ENCODE measurements around the gene ASRGL1. TPM values are rescaled to one million over a fixed set of nuclear protein-coding genes. Genes with fewer than 3 reads are reported as not detected.

The ASRGL1 gene
- polyA plus RNA-seq, 1 of the 3 experiments (the other 2 are of a cell fraction), result 4.3 TPM

DNA sequence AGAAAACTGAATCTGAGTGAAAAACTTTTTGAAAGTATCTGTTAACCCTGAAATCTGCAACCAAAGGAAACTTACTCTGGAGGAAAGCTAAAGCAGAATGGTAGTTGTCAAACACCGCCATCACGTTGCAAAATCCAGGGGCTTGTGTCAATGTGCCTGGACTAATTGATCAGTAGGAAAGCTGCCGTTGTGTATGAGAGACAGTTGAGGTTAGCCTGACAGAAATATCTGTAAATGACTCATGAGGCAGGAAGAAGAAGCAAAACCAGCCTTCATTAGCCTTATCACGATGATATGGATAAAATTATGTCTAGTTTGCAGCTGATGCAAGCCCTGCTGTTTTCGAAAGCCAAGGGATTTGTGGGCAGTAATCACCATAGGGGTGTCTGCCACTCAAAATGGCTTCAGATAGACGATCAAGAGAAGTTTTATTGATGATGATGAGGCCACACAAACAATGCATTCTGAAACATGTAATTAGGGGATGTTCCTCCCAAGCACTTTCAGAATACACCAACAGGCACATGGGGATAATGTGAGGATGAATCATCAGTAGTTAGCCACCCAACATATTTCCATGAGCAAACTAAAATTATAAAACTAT lies 90.5 kb downstream of the ASRGL1 start:
- peaks cover 52% of the 10 kb centered on the region for H3F3A ChIP-seq (replicated peaks; ENCODE audit: insufficient read depth)
- ChIA-PET POLR2A (interaction anchor here (1.0 to 2.2 kb wide), 2 partner anchors 16 to 27 kb away, joined by 3 to 7 read pairs; no protein-coding TSS in a partner anchor), CTCF (interaction anchor here (0.7 to 9.6 kb wide), 7 partner anchors 17 to 401 kb away, joined by 3 to 183 read pairs (median 4); no protein-coding TSS in a partner anchor)
- peaks cover 18 to 39% of the 10 kb centered on the region in 2 experiments for H3K4me1 ChIP-seq (ENCODE audit: control insufficient read depth in 1 of 2, insufficient read depth in 2 of 2, low read depth in 1 of 2, low read length in 1 of 2)
- H3K9ac ChIP-seq, result peak overlapping the region; percentile 38; the same call in 1 of the 2 replicates
- H3K27me3 ChIP-seq (ENCODE audit: insufficient read depth), result no peaks in the 10 kb centered on the region
- peak; percentile 47 for DNase-seq
- no peak overlapping the region for H3K4me3 ChIP-seq (ENCODE audit: low read depth in 2 of 2, low read length in 1 of 2)
- no peaks in the 10 kb centered on the region for H3K79me2 ChIP-seq (ENCODE audit: insufficient read depth)
- H3K36me3 ChIP-seq (replicated peaks in 1 of 2; ENCODE audit: control insufficient read depth in 1 of 2, insufficient read depth in 2 of 2, low read length in 1 of 2), result no peaks in the 10 kb centered on the region
- no peak for TF ChIP-seq SIN3A (IDR thresholded peaks at IDR 0.05; ENCODE audit: borderline replicate concordance, low read depth, low read length)
- no peak for TF ChIP-seq FOXM1 (IDR thresholded peaks at IDR 0.05; ENCODE audit: low read depth)
- no peak for TF ChIP-seq TAF1 (IDR thresholded peaks at IDR 0.05; ENCODE audit: borderline replicate concordance, low read depth, low read length)
- TF ChIP-seq, protein P1, sequence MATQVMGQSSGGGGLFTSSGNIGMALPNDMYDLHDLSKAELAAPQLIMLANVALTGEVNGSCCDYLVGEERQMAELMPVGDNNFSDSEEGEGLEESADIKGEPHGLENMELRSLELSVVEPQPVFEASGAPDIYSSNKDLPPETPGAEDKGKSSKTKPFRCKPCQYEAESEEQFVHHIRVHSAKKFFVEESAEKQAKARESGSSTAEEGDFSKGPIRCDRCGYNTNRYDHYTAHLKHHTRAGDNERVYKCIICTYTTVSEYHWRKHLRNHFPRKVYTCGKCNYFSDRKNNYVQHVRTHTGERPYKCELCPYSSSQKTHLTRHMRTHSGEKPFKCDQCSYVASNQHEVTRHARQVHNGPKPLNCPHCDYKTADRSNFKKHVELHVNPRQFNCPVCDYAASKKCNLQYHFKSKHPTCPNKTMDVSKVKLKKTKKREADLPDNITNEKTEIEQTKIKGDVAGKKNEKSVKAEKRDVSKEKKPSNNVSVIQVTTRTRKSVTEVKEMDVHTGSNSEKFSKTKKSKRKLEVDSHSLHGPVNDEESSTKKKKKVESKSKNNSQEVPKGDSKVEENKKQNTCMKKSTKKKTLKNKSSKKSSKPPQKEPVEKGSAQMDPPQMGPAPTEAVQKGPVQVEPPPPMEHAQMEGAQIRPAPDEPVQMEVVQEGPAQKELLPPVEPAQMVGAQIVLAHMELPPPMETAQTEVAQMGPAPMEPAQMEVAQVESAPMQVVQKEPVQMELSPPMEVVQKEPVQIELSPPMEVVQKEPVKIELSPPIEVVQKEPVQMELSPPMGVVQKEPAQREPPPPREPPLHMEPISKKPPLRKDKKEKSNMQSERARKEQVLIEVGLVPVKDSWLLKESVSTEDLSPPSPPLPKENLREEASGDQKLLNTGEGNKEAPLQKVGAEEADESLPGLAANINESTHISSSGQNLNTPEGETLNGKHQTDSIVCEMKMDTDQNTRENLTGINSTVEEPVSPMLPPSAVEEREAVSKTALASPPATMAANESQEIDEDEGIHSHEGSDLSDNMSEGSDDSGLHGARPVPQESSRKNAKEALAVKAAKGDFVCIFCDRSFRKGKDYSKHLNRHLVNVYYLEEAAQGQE (IDR thresholded peaks at IDR 0.05; ENCODE audit: low read depth, low read length), result no peak
- TF ChIP-seq TCF12 (IDR thresholded peaks at IDR 0.05), result peak; percentile 70
- peak; percentile 61; the same call in 1 of the 2 replicates for TF ChIP-seq RCOR1 (IDR thresholded peaks at IDR 0.05; ENCODE audit: low read length)
- TF ChIP-seq, protein P2, sequence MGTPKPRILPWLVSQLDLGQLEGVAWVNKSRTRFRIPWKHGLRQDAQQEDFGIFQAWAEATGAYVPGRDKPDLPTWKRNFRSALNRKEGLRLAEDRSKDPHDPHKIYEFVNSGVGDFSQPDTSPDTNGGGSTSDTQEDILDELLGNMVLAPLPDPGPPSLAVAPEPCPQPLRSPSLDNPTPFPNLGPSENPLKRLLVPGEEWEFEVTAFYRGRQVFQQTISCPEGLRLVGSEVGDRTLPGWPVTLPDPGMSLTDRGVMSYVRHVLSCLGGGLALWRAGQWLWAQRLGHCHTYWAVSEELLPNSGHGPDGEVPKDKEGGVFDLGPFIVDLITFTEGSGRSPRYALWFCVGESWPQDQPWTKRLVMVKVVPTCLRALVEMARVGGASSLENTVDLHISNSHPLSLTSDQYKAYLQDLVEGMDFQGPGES (IDR thresholded peaks at IDR 0.05; ENCODE audit: low read depth, low read length), result no peak
- no peak for TF ChIP-seq NRF1 (IDR thresholded peaks at IDR 0.05; ENCODE audit: low read depth, low read length)
- TF ChIP-seq POLR2AphosphoS5 (IDR thresholded peaks at IDR 0.05; ENCODE audit: low read depth, low read length), result no peak; the same call in 1 of the 2 replicates
- TF ChIP-seq, protein P3, sequence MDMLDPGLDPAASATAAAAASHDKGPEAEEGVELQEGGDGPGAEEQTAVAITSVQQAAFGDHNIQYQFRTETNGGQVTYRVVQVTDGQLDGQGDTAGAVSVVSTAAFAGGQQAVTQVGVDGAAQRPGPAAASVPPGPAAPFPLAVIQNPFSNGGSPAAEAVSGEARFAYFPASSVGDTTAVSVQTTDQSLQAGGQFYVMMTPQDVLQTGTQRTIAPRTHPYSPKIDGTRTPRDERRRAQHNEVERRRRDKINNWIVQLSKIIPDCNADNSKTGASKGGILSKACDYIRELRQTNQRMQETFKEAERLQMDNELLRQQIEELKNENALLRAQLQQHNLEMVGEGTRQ (IDR thresholded peaks at IDR 0.05; ENCODE audit: borderline replicate concordance, low read depth, low read length), result no peak
- peak; percentile 18; the same call in 1 of the 2 replicates for TF ChIP-seq RAD21 (IDR thresholded peaks at IDR 0.05; ENCODE audit: low read length)
- TF ChIP-seq FOSL2 (IDR thresholded peaks at IDR 0.05; ENCODE audit: borderline replicate concordance, low read depth), result peak; percentile 55; the same call in 1 of the 2 replicates
- TF ChIP-seq, protein P4, sequence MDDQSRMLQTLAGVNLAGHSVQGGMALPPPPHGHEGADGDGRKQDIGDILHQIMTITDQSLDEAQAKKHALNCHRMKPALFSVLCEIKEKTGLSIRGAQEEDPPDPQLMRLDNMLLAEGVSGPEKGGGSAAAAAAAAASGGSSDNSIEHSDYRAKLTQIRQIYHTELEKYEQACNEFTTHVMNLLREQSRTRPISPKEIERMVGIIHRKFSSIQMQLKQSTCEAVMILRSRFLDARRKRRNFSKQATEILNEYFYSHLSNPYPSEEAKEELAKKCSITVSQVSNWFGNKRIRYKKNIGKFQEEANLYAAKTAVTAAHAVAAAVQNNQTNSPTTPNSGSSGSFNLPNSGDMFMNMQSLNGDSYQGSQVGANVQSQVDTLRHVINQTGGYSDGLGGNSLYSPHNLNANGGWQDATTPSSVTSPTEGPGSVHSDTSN (IDR thresholded peaks at IDR 0.05), result peak; percentile 72
- TF ChIP-seq CHD2 (IDR thresholded peaks at IDR 0.05; ENCODE audit: low read length, partially characterized antibody), result peak; percentile 67
- TF ChIP-seq GATA2 (CRISPR knock-in tag; IDR thresholded peaks at IDR 0.05), result peak; percentile 82
- TF ChIP-seq, protein P5, sequence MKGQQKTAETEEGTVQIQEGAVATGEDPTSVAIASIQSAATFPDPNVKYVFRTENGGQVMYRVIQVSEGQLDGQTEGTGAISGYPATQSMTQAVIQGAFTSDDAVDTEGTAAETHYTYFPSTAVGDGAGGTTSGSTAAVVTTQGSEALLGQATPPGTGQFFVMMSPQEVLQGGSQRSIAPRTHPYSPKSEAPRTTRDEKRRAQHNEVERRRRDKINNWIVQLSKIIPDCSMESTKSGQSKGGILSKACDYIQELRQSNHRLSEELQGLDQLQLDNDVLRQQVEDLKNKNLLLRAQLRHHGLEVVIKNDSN (IDR thresholded peaks at IDR 0.05; ENCODE audit: borderline replicate concordance, low read depth), result no peak
- TF ChIP-seq MXI1 (IDR thresholded peaks at IDR 0.05; ENCODE audit: low read depth, low read length), result no peak
- peak; percentile 58; the same call in 1 of the 2 replicates for TF ChIP-seq FOXJ3 (CRISPR knock-in tag; IDR thresholded peaks at IDR 0.05)
- TF ChIP-seq, protein P6, sequence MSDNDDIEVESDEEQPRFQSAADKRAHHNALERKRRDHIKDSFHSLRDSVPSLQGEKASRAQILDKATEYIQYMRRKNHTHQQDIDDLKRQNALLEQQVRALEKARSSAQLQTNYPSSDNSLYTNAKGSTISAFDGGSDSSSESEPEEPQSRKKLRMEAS (IDR thresholded peaks at IDR 0.05; ENCODE audit: low read depth), result peak; percentile 14
- TF ChIP-seq, protein P7, sequence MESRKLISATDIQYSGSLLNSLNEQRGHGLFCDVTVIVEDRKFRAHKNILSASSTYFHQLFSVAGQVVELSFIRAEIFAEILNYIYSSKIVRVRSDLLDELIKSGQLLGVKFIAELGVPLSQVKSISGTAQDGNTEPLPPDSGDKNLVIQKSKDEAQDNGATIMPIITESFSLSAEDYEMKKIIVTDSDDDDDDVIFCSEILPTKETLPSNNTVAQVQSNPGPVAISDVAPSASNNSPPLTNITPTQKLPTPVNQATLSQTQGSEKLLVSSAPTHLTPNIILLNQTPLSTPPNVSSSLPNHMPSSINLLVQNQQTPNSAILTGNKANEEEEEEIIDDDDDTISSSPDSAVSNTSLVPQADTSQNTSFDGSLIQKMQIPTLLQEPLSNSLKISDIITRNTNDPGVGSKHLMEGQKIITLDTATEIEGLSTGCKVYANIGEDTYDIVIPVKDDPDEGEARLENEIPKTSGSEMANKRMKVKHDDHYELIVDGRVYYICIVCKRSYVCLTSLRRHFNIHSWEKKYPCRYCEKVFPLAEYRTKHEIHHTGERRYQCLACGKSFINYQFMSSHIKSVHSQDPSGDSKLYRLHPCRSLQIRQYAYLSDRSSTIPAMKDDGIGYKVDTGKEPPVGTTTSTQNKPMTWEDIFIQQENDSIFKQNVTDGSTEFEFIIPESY (IDR thresholded peaks at IDR 0.05; ENCODE audit: borderline replicate concordance, low read depth), result no peak
- TF ChIP-seq EP300 (IDR thresholded peaks at IDR 0.05; ENCODE audit: borderline replicate concordance in 1 of 2, low read depth in 1 of 2, low read length in 1 of 2), result peak in 1 of 2 experiments; percentile 79; a peak in 2 of 4 replicates
- H3K9me2 ChIP-seq, result no peaks in the 10 kb centered on the region
- peak overlapping the region; percentile 76 to 77 for H3K27ac ChIP-seq (ENCODE audit: low read depth in 2 of 2, low read length in 1 of 2)
- no peaks in the 10 kb centered on the region for H4K20me1 ChIP-seq (ENCODE audit: insufficient read depth)
- 0 out of 2 replicates have a peak overlapping the region, but pooled peaks have one; percentile 32 for H2AFZ ChIP-seq (ENCODE audit: low read depth)
- no peaks in the 10 kb centered on the region for H3K9me3 ChIP-seq
- WGBS (ENCODE audit: low lambda C conversion rate), result 31% methylated on average over 6 of the region's 6 CpGs
- peak overlapping the region; percentile 55 for H3K4me2 ChIP-seq
